Body of pancreas (tissue), 4 donors: ENCODE measurements around the gene ZNF516. TPM values are rescaled to one million over a fixed set of nuclear protein-coding genes. Genes with fewer than 3 reads are reported as not detected.
A peak's percentile ranks its signal among the peaks of the same experiment; 100 is the strongest.
"Not testable (repeated sequence)": the region's sequence is repeated elsewhere in the genome, so short reads cannot be mapped to it uniquely, and the experiment has no call there.

Source experiments
- ATAC-seq: fragments of 150-250 bp; one replicate; pipeline ENCODE4 v1.9.1; 2016
- DNase-seq, 4 donors: peaks; one replicate each; pipeline ENCODE4 v3.0.0-alpha.2; 2019
- H3K27ac ChIP-seq, 4 donors: fragments of 200-600 bp; sonication (generic); 1 replicate in 3 of 4; 2 replicates in 1 of 4; pipeline versions ENCODE4 v1.5.1 to v1.6.1; 2016 to 2019; ENCODE audit warnings: mild to moderate bottlenecking in 1 of 4, mixed read lengths in 1 of 4, moderate library complexity in 1 of 4
- H3K27me3 ChIP-seq, 2 donors: fragments of 200-600 bp; sonication (generic); one replicate each; pipeline ENCODE4 v1.6.0; 2016; ENCODE audit warnings: mild to moderate bottlenecking in 1 of 2
- H3K36me3 ChIP-seq, 2 donors: fragments of 200-600 bp; sonication (generic); replicated peaks in 1 of 2; 2 replicates each; pipeline ENCODE4 v1.5.1; 2016; ENCODE audit warnings: low read depth in 2 of 2; ENCODE audit not compliant: insufficient read depth in 1 of 2
- H3K4me1 ChIP-seq: fragments of 200-600 bp; sonication (generic); one replicate; pipeline ENCODE4 v1.6.0; 2016
- H3K4me3 ChIP-seq, 2 donors: fragments of 200-600 bp; sonication (generic); 1 replicate in 1 of 2; 2 replicates in 1 of 2; pipeline ENCODE4 v1.5.1; 2016 to 2019
- H3K9me3 ChIP-seq, 3 donors: fragments of 200-600 bp; sonication (generic); 1 replicate in 2 of 3; 2 replicates in 1 of 3; pipeline ENCODE4 v1.5.1; 2016
- POLR2A ChIP-seq, 3 donors: fragments of 450-650 bp; IDR thresholded peaks; one replicate each; pipeline ENCODE4 v1.6.1; 2016; ENCODE audit warnings: antibody characterized with exemption in 3 of 3, mild to moderate bottlenecking in 2 of 3
- WGBS, 2 donors: methylation state at CpG; one replicate each; pipeline ENCODE4 v1.1.5; 2017; 5-methylcytosine and 5-hydroxymethylcytosine counted together
- intact Hi-C: fragments of 100-400 bp; cut with DNase I; formaldehyde crosslinking; loops from one replicate; pipeline ENCODE4 v1.15.1; 2023
- total RNA-seq, 2 donors: library from RNA; depleted of rRNA; stranded (reverse); fragments of >200 nt; gene quantifications; one replicate each; pipeline ENCODE4 v1.1.0, GENCODE V29; 2016
- TF ChIP-seq, protein P1 (sequence below), 7 experiments: fragments of 450-650 bp in 4 of 7; fragments of 200-600 bp in 3 of 7; sonication (generic) in 3 of 7; IDR thresholded peaks; one replicate each; pipeline ENCODE4 v1.5.1; 2016 to 2019; ENCODE audit warnings: antibody characterized with exemption in 7 of 7

ZNF516 gene
- total RNA-seq, 2 donors from 2014 or later, result 13.5 to 16.5 TPM

DNA sequence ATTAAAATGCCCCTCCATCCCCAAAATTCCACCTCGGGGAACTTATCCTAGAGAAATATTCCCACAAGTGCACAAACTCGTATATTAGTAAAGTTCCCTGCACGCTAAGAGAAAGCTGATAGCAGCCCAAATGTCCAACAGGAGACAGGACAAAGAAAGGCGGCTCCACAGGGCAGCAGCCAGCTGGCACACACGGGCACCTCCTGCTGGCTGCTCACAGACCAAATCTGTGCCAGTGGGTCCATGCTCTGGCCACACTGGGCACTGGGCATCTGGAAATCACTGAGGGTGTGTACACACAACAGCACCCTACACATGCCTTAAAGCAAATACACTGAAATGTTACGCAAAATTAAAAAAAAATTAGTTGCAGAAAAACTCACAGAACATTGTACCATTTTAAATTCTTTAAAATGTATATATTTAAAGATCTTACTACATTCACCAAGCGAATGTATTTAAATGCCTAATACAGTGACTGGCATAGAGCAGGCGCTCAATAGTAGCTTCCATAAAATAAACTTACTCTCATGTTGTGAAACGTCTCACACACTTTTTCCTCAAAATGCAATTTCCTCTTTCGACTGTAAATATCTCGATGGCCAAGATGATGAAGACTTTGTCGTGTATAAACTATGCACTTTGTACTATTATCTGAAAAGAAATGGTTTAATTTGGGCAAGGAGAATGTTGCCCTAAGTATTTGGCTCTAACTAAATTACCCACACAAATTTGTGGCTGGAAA is 19.4 kb downstream of the ZNF516 start:
- H3K4me3 ChIP-seq, result no peak overlapping the region
- ATAC-seq (no peak), DNase-seq (no peak)
- WGBS, 2 donors, result 74 to 86% methylated on average over 12 of the region's 12 CpGs
- TF ChIP-seq, protein P1, sequence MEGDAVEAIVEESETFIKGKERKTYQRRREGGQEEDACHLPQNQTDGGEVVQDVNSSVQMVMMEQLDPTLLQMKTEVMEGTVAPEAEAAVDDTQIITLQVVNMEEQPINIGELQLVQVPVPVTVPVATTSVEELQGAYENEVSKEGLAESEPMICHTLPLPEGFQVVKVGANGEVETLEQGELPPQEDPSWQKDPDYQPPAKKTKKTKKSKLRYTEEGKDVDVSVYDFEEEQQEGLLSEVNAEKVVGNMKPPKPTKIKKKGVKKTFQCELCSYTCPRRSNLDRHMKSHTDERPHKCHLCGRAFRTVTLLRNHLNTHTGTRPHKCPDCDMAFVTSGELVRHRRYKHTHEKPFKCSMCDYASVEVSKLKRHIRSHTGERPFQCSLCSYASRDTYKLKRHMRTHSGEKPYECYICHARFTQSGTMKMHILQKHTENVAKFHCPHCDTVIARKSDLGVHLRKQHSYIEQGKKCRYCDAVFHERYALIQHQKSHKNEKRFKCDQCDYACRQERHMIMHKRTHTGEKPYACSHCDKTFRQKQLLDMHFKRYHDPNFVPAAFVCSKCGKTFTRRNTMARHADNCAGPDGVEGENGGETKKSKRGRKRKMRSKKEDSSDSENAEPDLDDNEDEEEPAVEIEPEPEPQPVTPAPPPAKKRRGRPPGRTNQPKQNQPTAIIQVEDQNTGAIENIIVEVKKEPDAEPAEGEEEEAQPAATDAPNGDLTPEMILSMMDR (IDR thresholded peaks at IDR 0.05), result no peak
- no peak for TF ChIP-seq POLR2A (IDR thresholded peaks at IDR 0.05)
- H3K27me3 ChIP-seq, result no peaks in the 10 kb centered on the region
- no peaks in the 10 kb centered on the region for H3K9me3 ChIP-seq
- peak overlapping the region in 1 of 4 donors; percentile 63 for H3K27ac ChIP-seq
- intact Hi-C loops, result no loop called here
- no peaks in the 10 kb centered on the region for H3K36me3 ChIP-seq
- H3K4me1 ChIP-seq, result peaks cover 21% of the 10 kb centered on the region

DNA sequence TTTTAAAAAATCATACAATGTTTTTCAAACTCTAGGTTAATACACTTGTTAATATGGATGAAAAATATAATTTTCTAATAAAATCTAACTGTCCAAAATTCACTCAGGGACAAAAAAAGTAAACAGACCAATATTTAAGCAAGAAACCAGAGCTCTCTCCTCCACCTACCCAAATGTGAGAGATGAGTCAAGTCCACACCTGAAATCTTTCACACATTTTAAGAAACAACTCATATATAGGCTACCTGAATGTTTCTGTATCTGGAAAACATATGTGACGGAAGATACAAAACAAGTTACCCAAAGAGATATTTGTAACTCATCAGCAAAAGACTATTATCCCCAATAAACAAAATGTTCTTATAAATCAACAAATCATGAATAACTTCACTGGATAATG is 20.2 kb downstream of the ZNF516 start:
- H3K4me3 ChIP-seq, result no peak overlapping the region
- no peak for DNase-seq
- 97 to 100% methylated on average over 1 of the region's 1 CpG for WGBS, 2 donors
- TF ChIP-seq, protein P1 (IDR thresholded peaks at IDR 0.05), result no peak
- TF ChIP-seq POLR2A (IDR thresholded peaks at IDR 0.05), result no peak
- intact Hi-C loops, result no loop called here
- no peak for ATAC-seq
- no peaks in the 10 kb centered on the region for H3K9me3 ChIP-seq
- H3K27ac ChIP-seq, result no peak overlapping the region
- H3K27me3 ChIP-seq, result no peaks in the 10 kb centered on the region
- H3K36me3 ChIP-seq, result no peaks in the 10 kb centered on the region
- peaks cover 21% of the 10 kb centered on the region for H3K4me1 ChIP-seq

GRCh38 chr18:76473521-76473920 is 21.5 kb downstream of the ZNF516 start:
- H3K27ac ChIP-seq, H3K9me3 ChIP-seq, H3K27me3 ChIP-seq, ATAC-seq, intact Hi-C loops, H3K4me3 ChIP-seq, DNase-seq, H3K36me3 ChIP-seq: not testable (repeated sequence)
- peaks cover 21% of the 10 kb centered on the region for H3K4me1 ChIP-seq
- 90 to 92% methylated on average over 9 of the region's 9 CpGs for WGBS, 2 donors

GRCh38 chr18:76472829-76473228 is 22.2 kb downstream of the ZNF516 start:
- 84 to 87% methylated on average over 3 of the region's 3 CpGs for WGBS, 2 donors
- Histone ChIP-seq H3K4me1 (peaks cover 17% of the 10 kb centered on the region), H3K27me3 (no peaks in the 10 kb centered on the region), H3K4me3 (no peak overlapping the region), H3K9me3 (no peaks in the 10 kb centered on the region), H3K36me3 (no peaks in the 10 kb centered on the region), H3K27ac (no peak overlapping the region)
- TF ChIP-seq, protein P1 (IDR thresholded peaks at IDR 0.05), result no peak
- no peak for TF ChIP-seq POLR2A (IDR thresholded peaks at IDR 0.05)
- ATAC-seq (no peak), DNase-seq (no peak)
- intact Hi-C loops, result no loop called here

GRCh38 chr18:76471593-76471992 is 23.4 kb downstream of the ZNF516 start:
- DNase-seq, result no peak
- H3K27me3 ChIP-seq, result no peaks in the 10 kb centered on the region
- WGBS, 2 donors, result 84 to 92% methylated on average over 8 to 12 of the region's 12 CpGs
- intact Hi-C loops, result no loop called here
- no peaks in the 10 kb centered on the region for H3K36me3 ChIP-seq
- H3K27ac ChIP-seq, result no peak overlapping the region
- no peak for TF ChIP-seq POLR2A (IDR thresholded peaks at IDR 0.05)
- TF ChIP-seq, protein P1 (IDR thresholded peaks at IDR 0.05), result no peak
- no peak for ATAC-seq
- H3K9me3 ChIP-seq, result no peaks in the 10 kb centered on the region
- peaks cover 8% of the 10 kb centered on the region for H3K4me1 ChIP-seq
- H3K4me3 ChIP-seq, result no peak overlapping the region
